Activated CD8-positive, alpha-beta memory T cell treated with anti-CD3 and anti-CD28 coated beads, Interleukin-2, amount 50 U/mL, for 24 hours (primary cell): ENCODE data around the gene CD47.

Source experiments
- DNase-seq: peaks from one replicate; pipeline ENCODE4 v3.0.0-alpha.2; 2020; ENCODE audit errors: extremely low read depth

The CD47 gene

GRCh38 chr3:108090701-108091497 is at the start of gene CD47:
Gene CD47 (minus strand): TSS chr3:108091031. CDS start chr3:108090908, 123 bp downstream.
- peak; percentile 84 for DNase-seq

GRCh38 chr3:108137460-108137814 is 46.6 kb upstream of the CD47 start:
- no peak for DNase-seq

- no peak for DNase-seq
Observed at GRCh38 chr3:108136561-108137459, 46.0 kb upstream of the CD47 start.

- no peak for DNase-seq
Observed at GRCh38 chr3:108134555-108134880, 43.7 kb upstream of the CD47 start.

GRCh38 chr3:108133858-108134554 is 43.2 kb upstream of the CD47 start:
- DNase-seq = no peak

- DNase-seq = no peak
Observed at GRCh38 chr3:108133048-108133369, 42.2 kb upstream of the CD47 start.

- no peak for DNase-seq
Observed at GRCh38 chr3:108131475-108132134, 40.8 kb upstream of the CD47 start.

- no peak for DNase-seq
Observed at GRCh38 chr3:108130701-108131474, 40.1 kb upstream of the CD47 start.

- DNase-seq = no peak
Observed at GRCh38 chr3:108130236-108130635, 39.4 kb upstream of the CD47 start.

GRCh38 chr3:108127301-108127988 is 36.6 kb upstream of the CD47 start:
- DNase-seq = peak; percentile 20

- DNase-seq = no peak
Observed at GRCh38 chr3:108126348-108126747, 35.5 kb upstream of the CD47 start.

- DNase-seq = peak; percentile 17
Observed at GRCh38 chr3:108125550-108126071, 34.8 kb upstream of the CD47 start.

- DNase-seq = no peak
Observed at GRCh38 chr3:108125153-108125543, 34.3 kb upstream of the CD47 start.

GRCh38 chr3:108124337-108125152 is 33.7 kb upstream of the CD47 start:
- peak; percentile 18 for DNase-seq

GRCh38 chr3:108123326-108123725 is 32.5 kb upstream of the CD47 start:
- DNase-seq = no peak

GRCh38 chr3:108122276-108122675 is 31.4 kb upstream of the CD47 start:
- no peak for DNase-seq

- DNase-seq = no peak
Observed at GRCh38 chr3:108119398-108120104, 28.7 kb upstream of the CD47 start.

GRCh38 chr3:108118038-108118768 is 27.4 kb upstream of the CD47 start:
- no peak for DNase-seq
